IPS-NIHi11 (cell line): ENCODE data around the gene PTRH1.
"Not testable (repeated sequence)": the region's sequence is repeated elsewhere in the genome, so short reads cannot be mapped to it uniquely, and the experiment has no call there.

Experiments used
- DNase-seq: peaks from one replicate; pipeline ENCODE4 v3.0.0; 2012; ENCODE audit warnings: mixed read lengths, low spot score

The PTRH1 gene, protein sequence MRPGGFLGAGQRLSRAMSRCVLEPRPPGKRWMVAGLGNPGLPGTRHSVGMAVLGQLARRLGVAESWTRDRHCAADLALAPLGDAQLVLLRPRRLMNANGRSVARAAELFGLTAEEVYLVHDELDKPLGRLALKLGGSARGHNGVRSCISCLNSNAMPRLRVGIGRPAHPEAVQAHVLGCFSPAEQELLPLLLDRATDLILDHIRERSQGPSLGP

DNA sequence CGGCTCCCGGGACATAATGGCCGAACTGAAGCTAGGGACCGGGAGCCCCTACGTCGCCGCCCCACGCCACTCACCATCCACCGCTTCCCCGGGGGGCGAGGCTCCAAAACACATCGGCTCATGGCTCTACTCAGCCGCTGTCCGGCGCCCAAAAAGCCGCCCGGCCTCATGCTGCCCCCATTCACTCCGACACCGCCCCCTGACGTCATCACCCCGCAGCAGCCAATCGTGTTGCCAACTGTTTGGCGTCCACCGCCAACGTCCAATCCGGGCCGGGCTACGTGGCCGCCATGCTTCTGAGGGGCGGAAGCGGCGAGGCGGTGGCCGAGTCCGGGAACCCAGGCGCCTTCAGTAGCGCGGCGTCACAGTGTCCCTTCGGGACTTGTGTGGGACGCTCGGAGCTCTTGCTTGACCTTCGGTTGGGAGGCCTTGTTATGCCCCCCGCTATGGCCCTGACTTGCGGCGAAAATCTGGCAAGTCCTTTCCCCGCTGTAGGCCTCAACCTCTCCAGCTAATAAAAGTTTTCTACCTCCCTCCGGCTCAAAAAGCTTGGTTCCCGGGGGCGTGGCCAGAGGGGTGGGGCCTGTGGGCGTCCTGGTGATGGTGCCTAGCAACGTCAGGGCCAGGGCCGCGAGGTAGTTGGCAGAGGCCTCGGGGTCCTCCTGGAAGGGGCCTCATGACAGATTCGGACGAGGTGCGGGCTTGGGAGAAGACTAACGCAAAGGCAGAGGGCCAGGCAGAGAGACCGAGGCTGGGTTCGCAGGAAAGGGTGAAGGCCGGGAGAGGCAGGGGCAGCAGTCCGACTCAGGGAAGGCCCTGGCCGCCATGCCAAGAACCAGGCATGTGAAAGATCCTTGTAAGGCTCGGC is at the start of gene PTRH1, which contains the start of gene TTC16:
Gene PTRH1, minus strand, starts transcription at position 194 of the 868 bp plus-strand sequence. Its CDS starts 24 bp downstream, at position 170.
Gene TTC16, plus strand, starts transcription at position 610 of the 868 bp plus-strand sequence. Its CDS starts 67 bp downstream, at position 677.
- DNase-seq, result peak; percentile 99

DNA sequence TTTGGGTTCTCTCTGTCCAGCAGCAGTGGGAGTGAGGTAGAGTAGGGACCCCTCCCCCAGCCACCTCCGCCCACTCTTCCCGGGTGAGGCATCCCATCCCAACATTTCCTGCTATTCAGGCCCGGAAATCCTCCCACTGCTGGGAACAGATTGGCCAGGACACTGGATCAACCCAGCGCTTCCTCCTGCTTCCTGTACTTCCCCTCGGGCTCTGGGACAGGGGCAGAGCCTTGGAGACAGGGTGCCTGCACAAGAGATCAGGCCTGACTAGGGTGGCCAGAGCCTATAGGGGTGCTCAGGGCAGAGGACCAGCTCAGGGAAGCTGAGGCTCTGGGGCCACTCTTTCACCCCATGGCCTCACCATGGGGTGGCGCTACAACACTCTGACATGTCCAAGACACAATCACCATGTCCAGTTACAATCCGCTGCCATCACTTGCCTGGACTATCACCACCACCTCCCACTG is 48.5 kb upstream of the PTRH1 start:
- peak; percentile 47 for DNase-seq

DNA sequence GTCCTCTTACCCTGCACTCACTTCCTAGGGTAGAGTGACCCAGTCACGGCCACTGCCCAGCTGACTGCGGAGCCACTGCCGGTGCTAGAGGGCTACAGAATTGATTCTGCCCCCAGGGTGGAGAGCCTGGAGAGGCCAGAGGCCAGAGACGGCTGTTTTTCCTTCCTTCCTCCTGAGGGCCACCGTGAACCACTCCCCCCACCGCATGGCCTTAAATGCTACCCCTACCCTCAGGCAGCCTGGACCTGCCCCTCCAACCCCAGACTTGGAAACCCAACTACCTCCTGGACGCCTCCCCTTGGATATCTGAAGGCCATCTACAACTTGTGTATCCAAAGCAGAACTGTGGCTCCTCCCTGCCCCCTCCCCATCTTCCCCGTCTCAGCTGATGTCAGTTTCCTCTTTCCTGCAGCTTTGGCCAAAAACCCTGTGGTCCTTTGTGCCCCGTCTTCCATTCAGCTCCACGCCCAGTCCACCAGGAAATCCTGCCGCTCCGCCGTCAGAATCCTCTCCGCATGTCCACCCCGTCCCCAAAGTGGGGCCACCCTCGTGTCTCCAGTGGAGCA is 46.7 kb upstream of the PTRH1 start:
- DNase-seq, result peak; percentile 21

DNA sequence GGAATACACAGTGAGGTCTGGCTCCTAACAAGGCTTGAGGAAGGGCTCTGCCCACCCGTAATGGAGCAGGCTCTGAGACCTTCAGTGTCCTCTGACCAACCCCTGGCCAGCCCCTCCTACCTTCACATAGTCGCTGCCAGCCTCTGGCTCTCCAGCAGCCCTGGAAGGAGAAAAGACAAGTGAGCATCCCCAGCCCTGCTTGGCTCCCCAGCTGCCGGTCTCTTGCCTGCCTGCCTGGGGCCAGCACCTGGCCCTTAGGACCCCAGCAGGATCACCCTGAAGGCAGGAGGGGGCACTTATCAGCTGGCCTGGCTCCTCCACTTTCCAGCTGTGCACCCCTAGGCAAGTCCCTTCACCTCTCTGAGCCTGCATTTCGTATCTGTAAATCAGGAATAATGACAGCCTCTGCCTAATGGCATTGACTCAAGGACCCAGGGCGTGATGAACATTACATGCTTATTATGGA is 46.1 kb upstream of the PTRH1 start:
- DNase-seq, result peak; percentile 29

DNA sequence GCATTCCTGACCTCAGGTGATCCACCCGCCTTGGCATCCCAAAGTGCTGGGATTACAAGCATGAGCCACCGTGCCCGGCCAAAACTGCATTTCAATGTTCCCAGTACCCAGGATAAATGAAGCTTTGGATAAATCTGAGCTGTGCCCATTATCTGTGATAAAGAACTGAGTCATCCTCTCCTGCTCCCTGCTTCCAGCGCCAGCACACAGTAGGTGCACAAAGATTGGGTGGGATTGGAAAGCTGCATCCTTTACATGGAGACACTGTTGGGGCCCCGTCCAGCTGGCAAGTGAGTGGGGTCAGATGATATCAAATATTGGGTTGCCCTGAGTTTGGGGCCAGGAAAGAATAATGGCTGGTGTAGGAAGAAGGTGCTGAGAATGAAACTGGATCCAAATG is 45.6 kb upstream of the PTRH1 start:
- DNase-seq, result no peak

DNA sequence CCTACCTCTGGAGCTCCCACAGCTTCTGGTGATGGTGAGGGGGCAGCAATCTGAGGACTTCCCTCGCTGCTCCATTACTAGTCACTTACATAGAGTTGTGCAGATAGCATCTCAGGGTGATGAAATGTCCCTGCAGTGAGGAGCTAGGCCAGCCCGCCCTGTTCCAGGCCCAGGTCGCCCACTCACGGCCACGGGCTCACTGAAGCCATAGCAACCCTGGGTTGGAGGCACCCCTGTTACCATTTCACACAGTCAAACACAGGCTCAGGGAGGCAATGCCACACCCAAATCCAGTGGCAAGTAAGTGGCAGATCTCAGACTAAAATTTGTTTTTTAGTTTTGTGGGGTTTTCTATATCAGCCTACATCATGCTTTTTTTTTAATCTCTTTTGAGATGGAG is 43.4 kb upstream of the PTRH1 start:
- no peak for DNase-seq

DNA sequence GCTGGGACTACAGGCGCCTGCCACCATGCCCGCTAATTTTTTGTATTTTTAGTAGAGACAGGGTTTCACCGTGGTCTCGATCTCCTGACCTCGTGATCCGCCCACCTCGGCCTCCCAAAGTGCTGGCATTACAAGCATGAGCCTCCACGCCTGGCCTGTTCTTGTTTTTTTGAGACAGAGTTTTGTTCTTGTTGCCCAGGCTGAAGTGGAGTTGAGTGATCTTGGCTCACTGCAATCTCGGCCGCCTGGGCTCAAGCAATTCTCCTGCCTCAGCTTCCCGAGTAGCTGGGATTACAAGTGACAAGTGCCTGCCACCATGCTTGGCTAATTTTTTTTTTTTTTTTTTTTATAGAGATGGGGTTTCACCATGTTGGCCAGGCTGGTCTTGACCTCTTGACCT is 41.3 kb upstream of the PTRH1 start:
- not testable (repeated sequence) for DNase-seq

DNA sequence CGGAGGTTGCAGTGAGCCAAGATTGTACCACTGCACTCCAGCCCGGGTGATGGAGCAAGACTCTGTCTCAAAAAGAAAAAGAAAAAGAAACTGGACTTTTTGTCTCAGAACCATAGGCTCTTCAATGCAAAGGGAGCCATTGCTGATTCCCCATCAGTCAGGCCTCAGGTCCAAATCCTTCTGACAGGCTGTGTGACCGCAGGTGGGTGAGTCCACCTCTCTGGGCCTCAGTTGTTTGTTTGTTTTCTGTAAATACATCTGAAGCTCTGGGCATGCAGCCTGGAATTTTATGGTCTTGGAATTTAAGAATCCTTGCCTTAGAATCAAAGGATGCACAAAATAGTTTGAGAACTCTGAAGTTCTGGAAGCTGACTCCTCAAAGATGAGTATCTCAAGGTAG is 40.8 kb upstream of the PTRH1 start:
- DNase-seq, result no peak

DNA sequence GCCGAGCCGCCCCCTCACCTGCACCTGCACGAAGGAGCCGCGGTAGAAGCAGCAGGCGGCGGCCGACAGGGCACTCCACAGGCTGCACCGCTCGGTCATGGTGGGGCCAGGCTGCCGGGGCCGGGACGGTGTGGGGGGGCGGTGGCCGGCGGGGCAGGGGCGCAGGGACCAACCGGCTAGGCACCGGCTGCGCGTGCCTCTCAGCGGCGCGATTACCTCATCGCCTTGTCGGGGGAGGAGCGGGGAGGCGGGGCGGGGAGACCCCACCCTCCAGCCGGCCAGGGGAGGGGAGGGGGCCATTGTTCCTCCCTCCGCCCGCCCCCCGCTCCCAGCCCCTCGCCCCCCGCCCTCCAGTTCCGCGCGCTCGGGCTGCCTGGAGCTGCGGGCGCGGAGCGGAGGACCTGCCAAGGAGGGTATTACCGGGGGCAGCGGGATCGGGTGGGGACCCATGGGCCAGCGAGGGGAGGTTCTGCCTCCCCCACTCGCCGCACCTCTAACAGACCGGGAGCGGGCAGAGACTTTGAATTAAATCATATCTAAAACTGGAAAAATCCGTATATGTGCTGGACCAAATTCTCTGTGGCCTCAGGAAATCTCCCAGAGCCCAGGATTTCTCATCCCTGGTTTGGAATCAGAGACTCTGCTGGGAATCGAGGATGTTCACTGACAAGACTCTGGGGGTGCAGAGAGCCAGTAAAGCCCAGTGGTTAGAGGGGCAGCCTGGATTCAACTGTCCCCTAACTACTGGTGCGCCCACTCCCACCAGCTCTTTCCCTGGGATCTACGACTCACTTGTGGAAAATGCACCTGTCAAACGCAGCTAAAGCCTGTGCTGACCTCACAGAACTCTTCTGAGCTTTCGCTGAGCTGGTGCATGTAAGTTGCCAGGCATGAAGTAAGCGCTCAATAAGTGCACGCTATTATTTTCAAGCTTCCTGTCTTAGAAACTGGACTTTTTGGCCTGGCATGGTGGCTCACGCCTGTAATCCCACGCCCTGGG is 39.9 kb upstream of the PTRH1 start:
- peak; percentile 89 for DNase-seq

DNA sequence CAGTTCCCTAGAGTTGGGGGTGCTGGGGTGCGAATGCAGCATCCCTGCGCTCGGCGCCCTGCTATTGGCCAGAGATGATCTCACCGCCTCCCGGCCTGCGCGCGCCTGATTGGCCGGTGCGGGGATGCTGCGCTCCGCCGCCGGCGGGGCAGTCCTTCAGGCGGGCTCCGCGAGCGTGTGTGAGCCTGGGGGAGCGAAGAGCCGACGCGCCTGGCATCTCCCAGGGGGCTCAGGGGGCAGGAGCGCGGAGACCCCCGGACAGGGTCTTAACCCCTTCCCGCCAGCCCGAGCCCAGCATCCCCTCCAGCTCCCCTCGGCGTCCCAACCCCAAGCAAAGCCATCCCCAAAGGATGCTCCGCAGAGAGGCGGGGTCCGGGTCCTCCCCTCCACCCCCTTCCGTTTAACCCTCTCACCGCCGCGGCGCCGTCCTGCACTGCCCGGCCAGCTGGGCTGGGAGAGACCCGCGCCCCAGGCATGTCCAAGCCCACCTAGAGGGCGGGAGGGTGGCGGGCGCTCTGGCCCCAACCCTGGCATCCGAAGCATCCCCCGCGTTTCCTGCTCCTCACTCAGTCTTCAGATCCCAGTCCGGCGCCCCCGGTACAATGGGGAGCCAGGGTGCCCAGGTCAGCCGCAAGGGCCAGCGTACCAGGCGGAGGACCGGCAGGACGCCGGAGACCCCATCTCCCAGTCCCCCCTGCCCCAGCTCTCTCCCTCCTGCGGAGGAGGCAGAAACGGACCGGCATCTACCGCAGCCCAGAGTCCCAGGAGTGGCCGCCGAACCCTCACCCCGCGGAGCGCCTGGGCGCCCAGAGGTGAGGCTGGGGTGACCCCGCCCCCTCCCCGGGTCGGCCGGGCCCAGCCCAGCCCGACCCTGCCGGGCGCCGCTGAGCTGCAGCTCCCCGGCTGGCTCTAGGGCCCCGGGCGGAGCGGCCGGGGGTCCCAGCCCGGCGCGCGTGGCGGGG is 38.9 kb upstream of the PTRH1 start:
- peak; percentile 94 for DNase-seq

DNA sequence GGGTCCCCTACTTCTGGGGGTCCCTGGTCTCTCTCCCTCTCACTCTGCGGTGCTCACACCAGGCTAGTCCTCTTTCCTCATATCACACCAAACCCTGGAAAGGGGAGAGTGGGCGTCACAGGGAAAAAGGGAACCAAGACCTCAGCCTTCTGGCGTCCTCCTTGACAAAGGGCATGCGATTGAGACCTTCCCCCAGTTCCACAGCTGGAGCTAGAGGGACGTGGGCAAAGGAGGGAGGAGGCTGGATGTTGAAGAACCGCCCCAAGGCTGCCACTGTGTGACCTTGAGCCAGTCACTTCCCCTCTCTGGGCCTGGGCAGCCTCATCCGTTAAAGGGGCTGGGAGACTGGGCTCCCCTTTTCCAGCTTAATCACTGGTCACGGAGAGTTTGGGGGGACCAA is 38.2 kb upstream of the PTRH1 start:
- DNase-seq, result no peak

DNA sequence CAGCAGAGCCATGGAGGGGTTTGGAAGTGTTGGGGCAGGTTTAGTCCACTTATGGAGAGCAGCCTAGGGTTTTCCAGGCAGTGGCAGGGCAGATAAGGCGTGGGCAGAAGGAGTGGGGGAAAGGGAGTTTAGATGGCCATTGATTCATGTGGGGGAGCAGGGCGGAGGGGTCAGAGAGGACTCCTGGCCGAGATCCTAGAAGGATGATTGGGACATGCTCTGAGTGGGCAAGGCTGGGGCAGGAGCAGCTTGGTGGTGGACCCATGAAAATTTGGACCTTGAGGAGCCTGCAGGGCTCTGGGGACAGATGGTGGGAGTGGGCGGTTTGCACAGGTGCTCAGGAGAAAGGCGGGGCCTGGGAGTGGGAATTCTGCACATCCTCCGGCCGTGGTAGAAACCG is 37.7 kb upstream of the PTRH1 start:
- DNase-seq, result no peak

DNA sequence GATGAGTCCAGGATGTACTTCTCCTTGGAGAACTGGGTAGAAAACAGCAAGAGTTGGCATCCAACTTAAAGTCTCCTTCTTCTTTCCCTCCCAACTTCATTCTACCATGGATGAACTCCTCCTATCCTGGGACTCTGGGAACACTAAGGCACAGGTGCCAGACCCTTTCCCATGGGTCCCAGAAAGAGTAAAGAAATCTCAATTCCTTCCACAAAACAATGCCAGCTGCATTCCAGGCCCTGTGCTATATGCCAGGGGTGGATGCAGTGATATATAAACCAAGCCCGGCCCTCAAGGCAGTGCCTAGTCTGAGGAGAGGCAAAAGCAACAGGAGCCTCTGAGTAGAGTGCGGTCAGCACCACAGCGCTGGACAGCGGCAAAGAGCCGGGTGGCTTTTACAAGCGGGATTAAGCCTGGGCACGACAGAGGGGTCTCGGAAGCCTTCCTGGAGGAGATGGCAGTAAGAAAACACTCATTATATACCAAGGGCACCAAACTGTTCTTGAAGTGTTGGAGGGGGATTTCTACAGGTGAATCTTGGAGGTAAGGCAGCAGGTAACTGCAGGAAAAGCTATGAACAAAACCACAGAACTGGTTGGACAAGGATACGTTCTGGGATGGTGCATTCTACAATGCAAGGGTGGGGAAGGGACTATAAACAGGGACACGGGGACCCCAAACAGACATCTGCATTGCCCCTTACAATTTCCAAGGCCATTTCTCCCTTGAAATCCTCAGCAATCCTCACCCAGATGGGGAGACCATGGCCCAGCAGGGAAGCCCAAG is 36.0 kb upstream of the PTRH1 start:
- DNase-seq, result peak; percentile 72

DNA sequence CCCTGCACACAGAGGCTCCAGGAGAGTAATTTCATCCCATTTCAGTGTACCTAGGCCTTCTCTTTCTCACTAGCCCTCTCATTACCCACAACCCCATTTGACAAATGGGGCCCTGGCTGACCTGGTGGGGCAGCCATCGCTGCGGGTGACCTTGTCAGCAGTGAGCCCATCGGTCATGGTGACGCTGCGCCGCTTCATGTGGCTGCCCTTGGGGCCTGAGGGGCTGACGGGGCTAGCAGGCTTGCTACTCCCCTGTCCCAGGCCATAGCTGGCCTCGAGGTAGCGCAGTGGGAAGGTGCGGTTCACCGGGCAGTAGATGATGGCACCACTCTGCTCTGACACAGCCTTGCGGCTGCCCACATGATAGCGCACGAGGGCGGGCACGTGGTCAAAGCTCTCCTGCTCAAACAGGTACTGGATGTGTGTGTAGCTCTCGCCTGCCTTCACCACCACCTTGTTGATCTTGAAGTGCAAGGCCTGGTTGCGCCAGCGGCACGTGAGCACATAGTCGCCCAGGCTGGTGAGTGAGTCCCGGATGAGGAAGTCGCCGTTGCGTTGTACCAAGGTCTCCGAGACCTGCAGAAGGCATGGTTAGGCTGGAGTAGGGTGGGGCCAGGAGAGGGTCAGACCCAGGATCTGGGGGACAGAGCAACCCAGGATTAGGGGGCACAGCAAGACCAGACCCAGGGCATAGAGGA is 33.8 kb upstream of the PTRH1 start:
- DNase-seq, result no peak

DNA sequence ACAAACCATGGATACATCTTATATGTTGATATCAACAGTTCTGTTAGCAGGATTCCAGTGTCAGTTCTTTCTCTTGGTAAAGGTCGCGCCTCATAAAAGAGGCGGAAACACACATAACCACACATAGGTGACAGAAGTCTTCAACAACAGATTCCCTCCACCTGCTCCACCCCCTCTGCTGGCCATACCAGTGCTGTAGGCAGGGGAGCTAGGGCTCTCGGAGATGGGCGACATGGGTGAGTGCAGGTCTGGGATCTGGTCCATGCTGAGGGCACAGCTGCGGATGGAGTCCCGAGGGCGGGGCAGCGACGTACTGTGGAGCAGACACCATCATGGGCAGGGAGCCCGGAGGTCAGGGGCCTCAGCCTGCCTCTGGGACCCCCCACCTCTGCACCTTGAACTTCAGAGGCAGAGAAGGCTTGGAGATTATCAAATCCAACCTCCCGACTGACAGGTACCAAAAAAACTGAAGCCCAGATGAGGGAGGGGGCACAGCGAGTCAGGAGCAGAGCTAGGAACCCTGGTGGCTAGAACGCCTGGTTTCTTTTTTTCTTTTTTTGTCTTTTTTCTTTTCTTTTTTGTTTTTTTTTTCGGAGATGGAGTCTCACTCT is 31.6 kb upstream of the PTRH1 start:
- no peak for DNase-seq

DNA sequence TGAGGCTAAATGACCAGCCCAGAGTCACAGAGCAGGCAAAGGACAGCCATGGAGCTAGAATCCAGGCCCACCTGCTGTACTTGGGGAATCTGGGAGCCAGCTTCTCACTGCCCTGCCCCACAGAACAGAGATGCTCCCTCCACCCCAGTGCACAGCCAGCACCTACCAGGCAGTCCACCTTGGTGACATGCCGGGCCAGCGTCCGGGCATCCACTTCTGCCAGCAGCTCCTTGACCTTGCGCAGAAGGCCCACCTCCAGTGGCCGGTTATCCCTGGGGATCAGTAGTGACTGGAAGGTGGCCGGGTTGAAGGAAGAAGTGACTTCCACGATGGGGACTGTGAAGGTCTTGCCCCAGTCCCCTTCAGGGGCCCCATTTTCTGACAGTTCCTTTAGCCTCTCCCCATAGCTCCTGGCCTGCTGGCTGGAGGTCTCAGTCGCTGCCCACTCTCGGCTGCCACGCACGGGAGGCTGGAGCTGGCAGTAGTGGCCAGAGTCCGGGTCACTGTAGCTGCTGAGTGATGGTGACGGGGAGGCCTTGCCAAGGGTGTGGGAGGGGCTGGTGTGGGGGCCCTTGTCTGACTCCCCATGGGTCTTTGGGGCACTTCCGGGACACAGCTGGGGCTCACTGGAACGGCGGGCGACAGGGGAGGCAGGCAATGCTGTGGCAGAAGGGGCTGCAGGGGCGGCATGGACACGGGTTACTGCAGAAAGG is 29.1 kb upstream of the PTRH1 start:
- no peak for DNase-seq

DNA sequence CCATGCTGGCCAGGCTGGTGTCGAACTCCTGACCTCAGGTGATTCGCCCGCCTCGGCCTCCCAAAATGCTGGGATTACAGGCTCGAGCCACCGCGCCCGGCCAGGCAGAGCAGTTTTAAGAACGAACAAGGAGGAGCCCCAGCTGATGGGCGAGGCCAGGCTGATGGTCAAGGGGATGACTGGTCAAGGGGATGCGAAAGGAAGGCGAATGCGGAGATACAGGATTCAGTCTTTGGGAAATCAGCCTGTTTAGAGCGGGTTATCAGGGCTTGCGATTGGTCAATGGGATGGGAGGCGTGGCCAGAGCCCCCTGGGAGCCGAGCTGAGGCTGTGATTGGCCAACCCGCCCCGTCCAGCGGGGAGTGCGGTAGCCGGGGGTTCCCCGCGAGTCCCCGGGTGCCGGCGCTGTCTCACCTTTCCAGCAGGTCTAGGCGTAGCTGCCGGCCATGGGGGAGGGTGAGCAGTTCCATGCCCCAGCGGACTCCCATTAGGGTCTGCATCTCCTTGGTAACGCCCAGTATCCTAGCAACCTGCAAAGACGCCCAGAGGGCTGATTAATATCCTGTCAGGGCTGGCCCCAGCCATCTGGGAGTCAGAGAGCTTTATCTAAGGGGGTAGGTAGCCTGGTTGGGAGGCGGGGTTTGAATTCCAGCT is 27.1 kb upstream of the PTRH1 start:
- peak; percentile 95 for DNase-seq
